ENCODE results near the gene METTL18. TPM values are rescaled to one million over a fixed set of nuclear protein-coding genes. Genes with fewer than 3 reads are reported as not detected.

Gene METTL18
- total RNA-seq, 3 donors from 2014 or later: 4.4 to 8.2 (median 6.5) TPM

GRCh38 chr1:169833179-169833901 lies 38.6 kb upstream of the METTL18 start:
- no peak for TF ChIP-seq CTCF (IDR thresholded peaks at IDR 0.05)
- H3K36me3 ChIP-seq (ENCODE audit: low read depth): no peaks in the 10 kb centered on the region
- intact Hi-C loops (cut with DNase I, micrococcal nuclease): no loop called here
- H3K9me3 ChIP-seq: no peaks in the 10 kb centered on the region
- H3K4me3 ChIP-seq: no peak overlapping the region
- DNase-seq (no peak), ATAC-seq (no peak)
- H3K4me1 ChIP-seq (ENCODE audit: low read depth): no peaks in the 10 kb centered on the region

- Histone ChIP-seq H3K36me3 (ENCODE audit: low read depth) (no peaks in the 10 kb centered on the region), H3K4me1 (ENCODE audit: low read depth) (no peaks in the 10 kb centered on the region), H3K9me3 (no peaks in the 10 kb centered on the region), H3K4me3 (no peak overlapping the region)
- ATAC-seq (no peak), DNase-seq (no peak)
- TF ChIP-seq CTCF (IDR thresholded peaks at IDR 0.05): no peak
- intact Hi-C loops (cut with DNase I, micrococcal nuclease): no loop called here
Observed at GRCh38 chr1:169829671-169830070, 35.0 kb upstream of the METTL18 start.

DNA sequence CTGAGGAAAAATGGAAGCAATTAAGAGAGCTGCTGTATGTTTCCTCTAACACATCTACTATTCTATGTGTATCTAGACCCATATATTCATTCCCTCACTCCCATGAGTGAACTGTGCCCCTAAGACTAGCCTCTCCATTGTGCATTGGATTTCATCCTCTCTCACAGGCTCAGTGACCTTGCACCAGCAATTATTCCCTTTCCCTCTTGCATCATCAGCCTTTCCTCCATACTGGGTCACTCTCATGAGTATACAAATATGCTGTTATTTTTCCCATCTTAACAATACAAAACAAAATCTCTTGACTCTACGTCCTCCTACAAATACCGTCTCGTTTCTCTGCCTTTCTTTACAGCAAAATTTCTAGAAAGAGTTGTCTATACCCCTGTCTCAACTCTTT lies 29.4 kb upstream of the METTL18 start:
- ATAC-seq (no peak), DNase-seq (no peak)
- intact Hi-C loops (cut with DNase I, micrococcal nuclease): no loop called here
- Histone ChIP-seq H3K9me3 (no peaks in the 10 kb centered on the region), H3K4me1 (ENCODE audit: low read depth) (no peaks in the 10 kb centered on the region), H3K36me3 (ENCODE audit: low read depth) (no peaks in the 10 kb centered on the region), H3K4me3 (no peak overlapping the region)
- TF ChIP-seq CTCF (IDR thresholded peaks at IDR 0.05): no peak

DNA sequence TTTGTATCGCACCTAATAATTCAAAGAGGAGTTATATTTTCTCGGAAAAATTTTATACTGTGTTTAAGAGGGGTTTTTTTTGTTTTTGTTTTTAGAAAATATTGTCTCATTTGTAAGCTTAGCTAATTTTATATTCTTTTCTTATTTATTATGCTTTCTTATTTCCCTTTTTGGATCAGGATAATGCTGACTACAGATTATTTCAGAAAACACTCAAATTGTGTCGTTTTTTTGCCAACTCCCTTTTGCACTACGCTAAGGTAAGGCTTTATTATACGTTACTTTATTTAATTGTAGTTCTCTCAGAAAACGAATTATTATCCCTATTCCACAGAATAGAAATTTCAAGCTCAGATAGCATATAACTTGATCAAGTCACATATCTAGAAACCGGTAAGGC lies 26.8 kb upstream of the METTL18 start:
- Histone ChIP-seq H3K36me3 (ENCODE audit: low read depth) (no peaks in the 10 kb centered on the region), H3K9me3 (no peaks in the 10 kb centered on the region), H3K4me1 (ENCODE audit: low read depth) (no peaks in the 10 kb centered on the region), H3K4me3 (no peak overlapping the region)
- DNase-seq (no peak), ATAC-seq (no peak)
- TF ChIP-seq CTCF (IDR thresholded peaks at IDR 0.05): no peak
- intact Hi-C loops (cut with DNase I, micrococcal nuclease): no loop called here

- H3K36me3 ChIP-seq (ENCODE audit: low read depth): no peaks in the 10 kb centered on the region
- H3K9me3 ChIP-seq: no peaks in the 10 kb centered on the region
- no peak overlapping the region for H3K4me3 ChIP-seq
- DNase-seq (no peak), ATAC-seq (no peak)
- no peaks in the 10 kb centered on the region for H3K4me1 ChIP-seq (ENCODE audit: low read depth)
- intact Hi-C loops (cut with DNase I, micrococcal nuclease): no loop called here
- no peak for TF ChIP-seq CTCF (IDR thresholded peaks at IDR 0.05)
Observed at GRCh38 chr1:169816617-169817016, 21.9 kb upstream of the METTL18 start.

- H3K9me3 ChIP-seq: no peaks in the 10 kb centered on the region
- H3K36me3 ChIP-seq (ENCODE audit: low read depth): no peaks in the 10 kb centered on the region
- no peak overlapping the region for H3K4me3 ChIP-seq
- ATAC-seq: no peak
- intact Hi-C loops (cut with DNase I, micrococcal nuclease): no loop called here
- no peaks in the 10 kb centered on the region for H3K4me1 ChIP-seq (ENCODE audit: low read depth)
- no peak for DNase-seq
- no peak for TF ChIP-seq CTCF (IDR thresholded peaks at IDR 0.05)
Observed at GRCh38 chr1:169814265-169814664, 19.6 kb upstream of the METTL18 start.

All from mucosa of descending colon (tissue), 3 donors.